ENCODE measurements around the gene CUL2. TPM values are rescaled to one million over a fixed set of nuclear protein-coding genes. Genes with fewer than 3 reads are reported as not detected.

Gene CUL2
- total and polyA plus RNA-seq, 10 donors = 7.8 to 37.5 (median 20.5) TPM

DNA sequence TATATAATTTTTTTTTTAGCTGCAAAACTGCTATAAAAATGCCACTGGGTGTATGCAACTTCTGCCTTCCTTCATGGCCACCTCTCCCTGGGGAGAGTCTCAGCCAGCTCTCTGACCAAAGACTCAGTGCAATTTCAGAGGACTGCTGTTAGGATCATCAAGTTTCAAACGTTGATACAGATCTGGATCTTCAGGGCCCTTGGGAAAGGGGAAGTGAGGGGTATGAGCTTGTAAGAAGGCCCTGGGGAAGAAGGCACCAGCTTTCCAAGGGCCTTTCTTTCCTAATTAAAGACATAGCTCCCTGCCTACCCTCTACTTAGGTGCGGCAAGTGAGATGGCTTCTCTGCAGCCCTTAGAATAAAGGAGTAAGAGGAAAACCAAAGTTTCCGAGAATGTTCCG is 130.4 kb downstream of the CUL2 start:
- WGBS, 5 donors = 63 to 73% (median 68%) methylated on average over 4 of the region's 4 CpGs
- Histone ChIP-seq H3K27me3 (replicated peaks in 1 of 7) (no peaks in the 10 kb centered on the region), H3K4me3 (no peak overlapping the region), H3K27ac (no peak overlapping the region), H3K9me3 (no peaks in the 10 kb centered on the region), H3K4me1 (no peaks in the 10 kb centered on the region), H3K36me3 (no peaks in the 10 kb centered on the region)
- peak; percentile 2 for DNase-seq
- intact Hi-C loops (cut with DNase I; ENCODE audit: low total_unique reads) = no loop called here
- TF ChIP-seq, protein P1, sequence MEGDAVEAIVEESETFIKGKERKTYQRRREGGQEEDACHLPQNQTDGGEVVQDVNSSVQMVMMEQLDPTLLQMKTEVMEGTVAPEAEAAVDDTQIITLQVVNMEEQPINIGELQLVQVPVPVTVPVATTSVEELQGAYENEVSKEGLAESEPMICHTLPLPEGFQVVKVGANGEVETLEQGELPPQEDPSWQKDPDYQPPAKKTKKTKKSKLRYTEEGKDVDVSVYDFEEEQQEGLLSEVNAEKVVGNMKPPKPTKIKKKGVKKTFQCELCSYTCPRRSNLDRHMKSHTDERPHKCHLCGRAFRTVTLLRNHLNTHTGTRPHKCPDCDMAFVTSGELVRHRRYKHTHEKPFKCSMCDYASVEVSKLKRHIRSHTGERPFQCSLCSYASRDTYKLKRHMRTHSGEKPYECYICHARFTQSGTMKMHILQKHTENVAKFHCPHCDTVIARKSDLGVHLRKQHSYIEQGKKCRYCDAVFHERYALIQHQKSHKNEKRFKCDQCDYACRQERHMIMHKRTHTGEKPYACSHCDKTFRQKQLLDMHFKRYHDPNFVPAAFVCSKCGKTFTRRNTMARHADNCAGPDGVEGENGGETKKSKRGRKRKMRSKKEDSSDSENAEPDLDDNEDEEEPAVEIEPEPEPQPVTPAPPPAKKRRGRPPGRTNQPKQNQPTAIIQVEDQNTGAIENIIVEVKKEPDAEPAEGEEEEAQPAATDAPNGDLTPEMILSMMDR (IDR thresholded peaks at IDR 0.05 in 8 of 11, conservative IDR thresholded peaks at IDR 0.05 in 3 of 11) = no peak
- TF ChIP-seq POLR2A (IDR thresholded peaks at IDR 0.05) = no peak
- TF ChIP-seq POLR2AphosphoS5 (IDR thresholded peaks at IDR 0.05) = no peak

DNA sequence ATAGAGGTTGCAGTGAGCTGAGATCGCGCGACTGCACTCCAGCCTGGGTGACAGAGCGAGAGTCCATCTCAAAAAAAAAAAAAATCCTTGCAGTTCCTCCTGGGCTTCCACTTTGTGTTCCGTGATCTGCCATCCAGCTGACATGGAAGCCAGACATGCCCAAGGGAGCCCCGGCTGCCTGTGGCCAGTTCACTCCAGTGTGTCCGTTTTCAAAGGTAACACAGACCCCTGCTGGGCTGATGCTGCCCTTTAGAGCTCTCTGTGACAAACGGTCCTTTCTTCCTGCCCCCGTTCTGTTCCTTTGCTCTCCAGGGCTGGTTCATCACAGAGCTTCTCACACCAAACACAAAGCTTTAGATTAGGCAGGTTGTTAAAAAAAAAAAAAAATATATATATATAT is 130.8 kb downstream of the CUL2 start:
- no peaks in the 10 kb centered on the region for H3K4me1 ChIP-seq
- intact Hi-C loops (cut with DNase I; ENCODE audit: low total_unique reads) = no loop called here
- DNase-seq = no peak
- 65 to 74% (median 73%) methylated on average over 9 of the region's 9 CpGs for WGBS, 5 donors
- H3K4me3 ChIP-seq = no peak overlapping the region
- TF ChIP-seq POLR2A (IDR thresholded peaks at IDR 0.05) (no peak), POLR2AphosphoS5 (IDR thresholded peaks at IDR 0.05) (no peak)
- TF ChIP-seq, protein P1 (IDR thresholded peaks at IDR 0.05 in 8 of 11, conservative IDR thresholded peaks at IDR 0.05 in 3 of 11) = no peak
- no peaks in the 10 kb centered on the region for H3K36me3 ChIP-seq
- H3K27ac ChIP-seq = no peak overlapping the region
- H3K27me3 ChIP-seq (replicated peaks in 1 of 7) = no peaks in the 10 kb centered on the region
- no peaks in the 10 kb centered on the region for H3K9me3 ChIP-seq

Small RNAs within 50 kb of the gene (microRNA-seq; reads per million reads assigned to microRNA genes)
- 1.8 to 4.6 (median 3.1) reads per million in 3 donors for gene MIR3611

Small RNAs within 50 kb of the gene (small RNA-seq; reads per million reads assigned to genes)
- 0 to 0.07 (median 0.03) reads per million in 4 donors for gene MIR3611
- 0 reads per million in 4 donors for gene RNU7-77P

Other genes with a start within 250 kb of the CUL2 start
- 10 to 100 TPM; 36.4 to 65.4 (median 44.1) TPM for gene CREM, start 36.5 kb upstream of the CUL2 start, total RNA-seq
- gene CREM, start 36.5 kb upstream of the CUL2 start, polyA plus RNA-seq = 10 to 100 TPM; 24.8 to 47.2 (median 32.6) TPM
- 10 to 100 TPM; 40.1 to 83.1 (median 55.2) TPM for gene CCNY, start 246.2 kb upstream of the CUL2 start, total RNA-seq
- 10 to 100 TPM; 21.1 to 32.1 (median 26.5) TPM for gene CCNY, start 246.2 kb upstream of the CUL2 start, polyA plus RNA-seq

Data from spleen (tissue), 11 donors.